Smooth muscle cell (in vitro differentiated cells): Measurements from ENCODE around the gene TNFSF13B. TPM values are rescaled to one million over a fixed set of nuclear protein-coding genes. Genes with fewer than 3 reads are reported as not detected.
A peak's percentile ranks its signal among the peaks of the same experiment; 100 is the strongest.

Source experiments
- DNase-seq: peaks from one replicate; lab custom pipeline; 2025; ENCODE audit not compliant: unreplicated experiment; lab: John Stamatoyannopoulos, UW
- H2AFZ ChIP-seq: fragments of 200-600 bp; sonication (generic); 2 replicates; pipeline ENCODE4 v1.6.0; 2016; ENCODE audit warnings: antibody characterized with exemption, low read depth, mild to moderate bottlenecking
- H3F3A ChIP-seq: fragments of 200-600 bp; sonication (generic); 2 replicates; pipeline ENCODE4 v1.6.0; 2017; ENCODE audit warnings: antibody characterized with exemption, low read depth
- H3K27ac ChIP-seq: fragments of 200-600 bp; sonication (generic); 2 replicates; pipeline ENCODE4 v1.5.1; 2016; ENCODE audit warnings: low read depth, mild to moderate bottlenecking
- H3K27me3 ChIP-seq: fragments of 200-600 bp; sonication (generic); 2 replicates; pipeline ENCODE4 v1.6.1; 2016; ENCODE audit warnings: low read depth, mild to moderate bottlenecking
- H3K36me3 ChIP-seq: fragments of 200-600 bp; sonication (generic); 2 replicates; pipeline ENCODE4 v1.5.1; 2016; ENCODE audit warnings: low read depth
- H3K4me1 ChIP-seq: fragments of 200-600 bp; sonication (generic); 2 replicates; pipeline ENCODE4 v1.5.1; 2016; ENCODE audit warnings: low read depth
- H3K4me2 ChIP-seq: fragments of 200-600 bp; sonication (generic); 2 replicates; pipeline ENCODE4 v1.6.0; 2016; ENCODE audit warnings: mild to moderate bottlenecking
- H3K4me3 ChIP-seq: fragments of 200-600 bp; sonication (generic); 2 replicates; pipeline ENCODE4 v1.5.1; 2016; ENCODE audit warnings: mild to moderate bottlenecking
- H3K79me2 ChIP-seq: fragments of 200-600 bp; sonication (generic); 2 replicates; pipeline ENCODE4 v1.6.0; 2016; ENCODE audit warnings: low read depth, mild to moderate bottlenecking
- H3K9ac ChIP-seq: fragments of 200-600 bp; sonication (generic); 2 replicates; pipeline ENCODE4 v1.6.0; 2016; ENCODE audit warnings: low read depth
- H3K9me3 ChIP-seq: fragments of 200-600 bp; sonication (generic); replicated peaks from 2 replicates; pipeline ENCODE4 v1.5.1; 2016; ENCODE audit warnings: low read depth
- H4K20me1 ChIP-seq: fragments of 200-600 bp; sonication (generic); 2 replicates; pipeline ENCODE4 v1.6.0; 2016; ENCODE audit warnings: low read depth
- WGBS: methylation state at CpG from one replicate; pipeline ENCODE4 v1.1.7; 2016; ENCODE audit warnings: low lambda C conversion rate; 5-methylcytosine and 5-hydroxymethylcytosine counted together
- polyA plus RNA-seq: library from polyadenylated mRNA; unstranded; fragments of >200 nt; fragmentation: Nextera tagmentation; extraction: Ambion mirVana; gene quantifications from 2 replicates; pipeline ENCODE4 v1.2.1, GENCODE V29; 2016
- total RNA-seq: library from RNA; depleted of rRNA; stranded (reverse); fragments of >200 nt; gene quantifications from 2 replicates; pipeline ENCODE4 v1.2.3, GENCODE V29; 2014
- TF ChIP-seq, protein P1 (sequence below): fragments of 200-600 bp; sonication (generic); IDR thresholded peaks from 2 replicates; pipeline ENCODE4 v1.5.1; 2017; ENCODE audit warnings: borderline replicate concordance, mild to moderate bottlenecking, antibody characterized with exemption; ENCODE audit not compliant: insufficient read depth, poor library complexity, severe bottlenecking

The TNFSF13B gene
- total and polyA plus RNA-seq, 2 experiments from 2014 or later, result 0.58 to 1.1 TPM

- Histone ChIP-seq H3K4me1 (no peaks in the 10 kb centered on the region), H2AFZ (no peak overlapping the region), H3K27ac (no peak overlapping the region), H3K27me3 (peaks cover 4% of the 10 kb centered on the region), H4K20me1 (no peaks in the 10 kb centered on the region), H3F3A (no peaks in the 10 kb centered on the region), H3K4me3 (no peak overlapping the region), H3K9me3 (no peaks in the 10 kb centered on the region), H3K36me3 (no peaks in the 10 kb centered on the region), H3K4me2 (no peak overlapping the region), H3K79me2 (no peaks in the 10 kb centered on the region), H3K9ac (no peak overlapping the region)
- WGBS, result 100% methylated on average over 1 of the region's 1 CpG
- DNase-seq, result no peak
- TF ChIP-seq, protein P1, sequence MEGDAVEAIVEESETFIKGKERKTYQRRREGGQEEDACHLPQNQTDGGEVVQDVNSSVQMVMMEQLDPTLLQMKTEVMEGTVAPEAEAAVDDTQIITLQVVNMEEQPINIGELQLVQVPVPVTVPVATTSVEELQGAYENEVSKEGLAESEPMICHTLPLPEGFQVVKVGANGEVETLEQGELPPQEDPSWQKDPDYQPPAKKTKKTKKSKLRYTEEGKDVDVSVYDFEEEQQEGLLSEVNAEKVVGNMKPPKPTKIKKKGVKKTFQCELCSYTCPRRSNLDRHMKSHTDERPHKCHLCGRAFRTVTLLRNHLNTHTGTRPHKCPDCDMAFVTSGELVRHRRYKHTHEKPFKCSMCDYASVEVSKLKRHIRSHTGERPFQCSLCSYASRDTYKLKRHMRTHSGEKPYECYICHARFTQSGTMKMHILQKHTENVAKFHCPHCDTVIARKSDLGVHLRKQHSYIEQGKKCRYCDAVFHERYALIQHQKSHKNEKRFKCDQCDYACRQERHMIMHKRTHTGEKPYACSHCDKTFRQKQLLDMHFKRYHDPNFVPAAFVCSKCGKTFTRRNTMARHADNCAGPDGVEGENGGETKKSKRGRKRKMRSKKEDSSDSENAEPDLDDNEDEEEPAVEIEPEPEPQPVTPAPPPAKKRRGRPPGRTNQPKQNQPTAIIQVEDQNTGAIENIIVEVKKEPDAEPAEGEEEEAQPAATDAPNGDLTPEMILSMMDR, result no peak
Observed at GRCh38 chr13:108328848-108329247, 59.3 kb downstream of the TNFSF13B start.

- no peak overlapping the region for H2AFZ ChIP-seq
- TF ChIP-seq, protein P1, result no peak
- H4K20me1 ChIP-seq, result no peaks in the 10 kb centered on the region
- no peak for DNase-seq
- H3K9ac ChIP-seq, result no peak overlapping the region
- peaks cover 11% of the 10 kb centered on the region for H3K27me3 ChIP-seq
- H3K36me3 ChIP-seq, result no peaks in the 10 kb centered on the region
- H3F3A ChIP-seq, result no peaks in the 10 kb centered on the region
- no peak overlapping the region for H3K27ac ChIP-seq
- H3K4me1 ChIP-seq, result no peaks in the 10 kb centered on the region
- WGBS, result 74% methylated on average over 5 of the region's 5 CpGs
- H3K79me2 ChIP-seq, result no peaks in the 10 kb centered on the region
- no peaks in the 10 kb centered on the region for H3K9me3 ChIP-seq
- H3K4me3 ChIP-seq, result no peak overlapping the region
- H3K4me2 ChIP-seq, result no peak overlapping the region
Observed at GRCh38 chr13:108332791-108333190, 63.3 kb downstream of the TNFSF13B start.

DNA sequence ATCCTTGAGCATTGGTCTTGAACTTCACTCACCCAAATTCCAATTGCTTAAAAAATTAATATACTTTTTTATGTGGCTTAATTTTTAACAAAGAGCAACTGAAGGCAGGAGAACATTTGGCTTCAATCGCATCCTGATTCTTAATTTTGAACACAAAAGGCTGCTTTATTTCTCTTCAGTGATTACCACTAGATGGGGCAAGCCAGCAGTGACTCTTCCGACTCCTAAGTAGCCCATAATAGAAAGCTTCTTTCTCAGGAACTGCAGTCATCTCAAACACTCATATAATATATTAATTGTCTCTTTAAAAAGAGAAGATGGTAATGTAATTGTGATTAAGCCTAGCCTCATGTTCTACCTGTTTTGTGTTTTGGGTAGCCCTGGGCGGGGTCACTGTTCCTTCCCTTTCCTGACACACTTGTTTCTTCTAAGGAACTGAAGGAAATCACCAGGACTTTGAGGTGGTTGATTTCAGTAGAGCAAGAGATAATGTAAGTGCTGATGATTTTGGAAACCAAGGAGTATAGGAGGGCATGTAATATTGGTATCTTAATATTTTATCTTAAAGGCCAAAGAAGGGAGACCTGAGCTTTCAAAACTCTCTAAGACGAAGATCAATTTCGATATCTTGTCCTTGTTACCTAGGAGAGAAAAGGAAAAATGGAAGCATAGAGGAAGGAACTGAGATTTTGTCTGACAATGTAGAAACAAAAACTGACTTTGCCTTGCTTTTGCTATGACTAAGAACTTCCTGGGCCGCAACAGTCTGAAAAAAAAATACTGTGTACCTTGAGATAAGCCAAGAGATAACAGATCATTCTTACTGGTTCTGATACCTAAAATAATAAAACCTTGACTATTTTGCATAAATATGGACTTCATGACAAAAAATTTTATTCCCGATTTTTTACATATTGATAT, 73.1 kb downstream of the TNFSF13B start:
- no peak overlapping the region for H3K9ac ChIP-seq
- no peak for DNase-seq
- no peaks in the 10 kb centered on the region for H3K36me3 ChIP-seq
- H3K27me3 ChIP-seq, result peaks cover 10% of the 10 kb centered on the region
- no peak overlapping the region for H3K4me3 ChIP-seq
- no peak overlapping the region for H3K27ac ChIP-seq
- H2AFZ ChIP-seq, result no peak overlapping the region
- no peaks in the 10 kb centered on the region for H3F3A ChIP-seq
- no peak overlapping the region for H3K4me2 ChIP-seq
- H3K4me1 ChIP-seq, result no peaks in the 10 kb centered on the region
- WGBS, result 67% methylated on average over 7 of the region's 7 CpGs
- no peaks in the 10 kb centered on the region for H3K9me3 ChIP-seq
- TF ChIP-seq, protein P1, result peak; percentile 52
- H3K79me2 ChIP-seq, result no peaks in the 10 kb centered on the region
- no peaks in the 10 kb centered on the region for H4K20me1 ChIP-seq

DNA sequence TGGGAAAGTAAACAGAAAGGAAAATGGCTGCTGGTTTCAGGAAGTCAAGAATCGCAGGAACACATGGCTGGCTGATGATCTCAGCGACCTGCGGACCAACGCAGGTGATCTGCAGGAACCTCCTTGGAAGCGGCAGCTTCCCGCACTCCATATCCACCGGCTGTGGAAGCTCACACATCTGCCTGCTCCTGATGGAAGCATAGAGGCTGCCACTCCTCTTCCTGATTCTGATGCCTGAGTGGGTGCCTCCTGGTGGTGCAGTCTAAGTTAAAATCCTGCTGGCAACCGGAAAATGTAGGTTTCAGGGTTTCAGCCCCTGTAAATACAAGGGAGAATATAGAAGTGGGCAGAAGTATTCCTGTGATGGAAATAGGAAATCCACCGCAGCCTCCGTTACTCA, 75.5 kb downstream of the TNFSF13B start:
- H3K9ac ChIP-seq, result no peak overlapping the region

More for the DNA sequence above, 75.5 kb downstream of the TNFSF13B start:
- Histone ChIP-seq H3K4me2 (no peak overlapping the region), H3K27ac (no peak overlapping the region), H3K4me1 (no peaks in the 10 kb centered on the region), H3K27me3 (peaks cover 6% of the 10 kb centered on the region), H3K79me2 (no peaks in the 10 kb centered on the region), H3K4me3 (no peak overlapping the region), H3K36me3 (no peaks in the 10 kb centered on the region), H3F3A (no peaks in the 10 kb centered on the region), H2AFZ (no peak overlapping the region), H4K20me1 (no peaks in the 10 kb centered on the region), H3K9me3 (no peaks in the 10 kb centered on the region)
- DNase-seq, result no peak
- WGBS, result 80% methylated on average over 10 of the region's 10 CpGs
- TF ChIP-seq, protein P1, result no peak
